ENCODE measurements around the gene KCTD18.

KCTD18 gene

DNA sequence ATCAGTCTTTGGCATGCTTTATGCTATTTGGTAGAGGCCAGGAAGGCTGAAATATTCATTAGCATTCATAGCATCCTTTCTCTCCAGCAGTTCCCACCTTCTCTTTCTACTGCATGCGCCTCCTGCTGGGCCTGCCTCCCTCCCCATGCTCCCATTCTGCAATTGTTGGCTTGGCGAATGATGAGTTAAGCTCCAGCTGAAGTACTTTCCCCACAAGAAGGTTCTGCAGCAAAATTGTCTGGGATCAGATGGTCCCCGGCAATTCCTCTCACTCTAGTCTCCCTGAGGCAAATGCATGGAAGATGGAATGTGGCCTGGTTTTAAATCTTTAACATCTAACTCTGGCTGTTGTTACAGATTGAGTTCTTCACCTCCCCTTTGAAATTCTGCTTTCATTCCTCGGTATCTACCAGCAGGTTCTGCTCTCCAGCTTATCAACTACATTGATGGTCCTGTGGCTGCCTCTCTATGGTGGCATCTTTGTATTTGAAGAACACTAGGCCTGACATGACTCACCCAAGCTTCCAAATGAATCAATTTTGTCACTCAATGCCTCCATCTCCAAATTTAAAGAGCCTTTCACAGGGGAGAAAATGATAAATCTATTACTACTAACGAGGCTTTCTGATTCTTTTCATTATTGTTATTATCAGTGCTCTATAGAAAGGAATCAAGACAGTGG lies 55.9 kb downstream of the KCTD18 start:
- DNase-seq, result no peak

DNA sequence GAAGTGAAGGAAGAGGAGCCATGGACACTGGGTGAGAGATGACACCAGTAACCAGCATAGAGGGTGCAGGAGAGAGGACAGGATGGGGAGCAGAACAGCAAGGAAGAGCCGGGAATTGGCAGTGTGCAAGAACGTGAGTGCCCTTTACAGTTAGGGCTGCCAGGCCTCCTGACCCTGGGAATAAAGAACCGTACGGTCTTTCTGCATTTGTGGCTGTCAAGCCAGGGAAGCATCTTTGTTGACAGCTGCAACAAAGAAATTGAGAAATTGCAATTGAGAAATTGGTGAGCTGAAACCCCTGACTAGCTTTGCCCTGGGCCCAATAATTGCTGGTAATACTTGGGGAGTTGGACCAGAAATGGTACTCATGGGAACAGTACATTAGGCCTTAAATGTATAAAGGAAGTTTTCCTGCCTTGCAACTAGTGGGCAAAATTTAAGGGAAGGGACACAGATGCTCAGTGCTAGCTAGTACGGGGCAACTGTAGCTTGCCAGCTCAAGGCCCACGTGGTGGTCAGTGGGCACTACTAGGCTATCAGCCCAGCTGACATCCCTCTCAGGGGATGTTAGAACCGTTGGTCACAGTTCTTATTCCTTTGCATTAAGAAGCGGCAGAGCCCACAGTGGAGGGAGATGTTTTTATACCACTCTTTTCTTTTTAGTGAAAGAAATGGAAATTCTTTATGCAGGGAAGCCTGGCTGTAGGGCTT lies 56.6 kb downstream of the KCTD18 start:
- no peak for DNase-seq

- no peak for DNase-seq
These were observed 57.5 kb downstream of the KCTD18 start for GRCh38 chr2:200452377-200452776.

DNA sequence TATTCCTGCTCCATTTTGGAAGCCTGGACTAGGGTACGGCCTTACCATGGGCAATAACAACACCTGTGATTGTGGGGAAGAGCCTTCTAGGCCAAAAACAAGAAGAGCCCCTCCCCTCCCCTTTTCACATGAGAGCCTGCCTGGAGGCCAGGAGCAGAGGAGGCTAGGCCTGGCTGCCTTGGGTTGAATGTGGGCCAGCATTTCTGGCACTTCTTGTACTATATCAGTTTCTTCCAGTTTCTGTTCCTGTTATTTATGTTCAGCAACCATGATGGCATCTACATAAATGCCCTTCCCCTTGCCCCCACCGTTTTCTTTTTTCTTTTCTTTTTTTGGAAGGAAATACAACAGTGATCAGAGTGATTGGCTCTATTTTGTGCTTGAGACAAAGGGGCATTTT lies 58.4 kb downstream of the KCTD18 start:
- no peak for DNase-seq

DNA sequence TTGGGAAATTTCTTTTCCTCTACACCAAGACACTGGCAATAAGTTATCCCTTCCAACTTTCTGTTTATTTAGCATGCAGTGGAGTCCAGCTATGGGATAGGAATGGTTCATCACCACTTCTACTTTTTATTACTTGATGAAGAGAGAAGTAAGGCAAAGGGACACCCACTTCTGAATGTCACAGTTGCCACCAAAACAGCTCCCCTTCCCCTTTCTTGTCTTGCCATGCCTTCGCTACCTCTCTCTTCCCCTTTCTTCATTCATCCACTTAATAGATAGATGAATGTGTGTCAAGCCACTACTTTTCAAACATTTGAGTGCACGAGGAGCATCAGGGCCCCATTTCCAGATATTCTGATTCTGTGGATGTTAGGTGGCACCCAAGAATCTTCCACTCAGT lies 59.6 kb downstream of the KCTD18 start:
- no peak for DNase-seq

DNA sequence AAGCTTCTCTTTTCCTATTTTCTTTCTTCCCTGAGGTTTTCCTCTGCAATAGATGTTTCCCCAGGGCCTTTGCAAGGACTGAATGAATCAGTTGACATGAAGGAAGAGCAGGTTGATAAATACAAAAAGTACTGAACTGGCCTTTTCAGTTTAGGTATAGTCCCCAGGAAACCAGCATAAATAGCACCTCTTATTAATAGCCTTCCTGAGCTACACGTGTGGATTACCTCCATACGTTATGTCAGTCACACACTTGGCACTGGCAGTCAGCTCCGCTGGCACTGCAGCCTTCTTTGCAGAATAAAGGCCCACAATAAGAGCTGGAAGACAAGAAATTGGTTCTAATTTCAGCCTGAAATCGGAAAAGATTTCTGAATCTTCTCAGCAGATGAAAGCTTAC lies 60.7 kb downstream of the KCTD18 start:
- DNase-seq, result no peak

DNA sequence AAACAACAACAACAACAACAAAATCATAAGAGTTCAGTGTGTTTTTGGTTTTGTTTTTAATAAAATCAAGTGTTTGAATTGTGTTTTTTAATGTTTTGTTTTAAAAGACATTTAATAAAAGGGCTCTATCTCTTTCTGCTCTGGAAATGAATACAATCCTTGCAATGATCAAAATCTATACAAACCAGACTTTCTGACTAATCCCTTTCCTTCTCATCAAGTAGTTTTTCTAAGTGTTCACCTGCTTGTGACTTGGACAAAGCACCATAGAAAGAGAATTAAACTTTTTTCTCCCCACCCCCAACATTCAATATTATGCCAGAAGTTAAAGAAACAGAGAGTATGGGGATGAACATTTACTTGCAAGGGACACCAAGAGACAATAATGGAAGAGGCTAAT lies 61.4 kb downstream of the KCTD18 start:
- no peak for DNase-seq

DNA sequence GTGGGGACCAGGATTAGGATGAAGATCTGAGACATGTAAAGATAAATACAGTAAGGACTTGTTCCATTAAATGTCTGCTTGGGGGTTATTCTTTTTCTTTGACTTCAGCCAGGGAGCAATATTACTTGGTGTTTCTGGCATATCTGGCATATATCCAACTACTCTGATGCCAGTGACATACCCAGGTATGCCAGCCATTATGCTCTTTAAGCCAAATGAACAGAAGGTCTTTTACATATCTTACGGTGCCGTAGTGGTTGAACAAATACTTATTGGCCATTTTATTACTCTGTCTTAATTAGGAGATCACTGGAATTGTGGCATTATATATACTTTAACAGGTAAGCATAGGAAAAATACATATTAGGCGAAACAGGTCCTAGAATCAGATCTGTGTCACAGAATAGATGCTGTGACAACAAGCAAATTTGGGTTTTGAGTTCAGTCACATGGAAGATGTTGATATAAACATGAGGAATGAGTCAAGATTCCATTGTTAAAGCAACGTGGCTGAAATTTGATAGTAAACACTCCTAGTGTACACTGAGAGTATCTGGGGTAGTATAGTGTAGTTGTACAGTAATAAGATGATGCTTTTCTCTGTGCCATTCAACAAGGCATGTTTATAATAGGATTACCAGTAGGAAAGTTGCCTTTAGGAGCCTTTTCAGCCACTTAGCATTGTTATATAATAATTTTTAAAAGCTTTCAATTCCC lies 62.6 kb downstream of the KCTD18 start:
- no peak for DNase-seq

- DNase-seq, result no peak
These were observed 63.3 kb downstream of the KCTD18 start for GRCh38 chr2:200446612-200447011.

DNA sequence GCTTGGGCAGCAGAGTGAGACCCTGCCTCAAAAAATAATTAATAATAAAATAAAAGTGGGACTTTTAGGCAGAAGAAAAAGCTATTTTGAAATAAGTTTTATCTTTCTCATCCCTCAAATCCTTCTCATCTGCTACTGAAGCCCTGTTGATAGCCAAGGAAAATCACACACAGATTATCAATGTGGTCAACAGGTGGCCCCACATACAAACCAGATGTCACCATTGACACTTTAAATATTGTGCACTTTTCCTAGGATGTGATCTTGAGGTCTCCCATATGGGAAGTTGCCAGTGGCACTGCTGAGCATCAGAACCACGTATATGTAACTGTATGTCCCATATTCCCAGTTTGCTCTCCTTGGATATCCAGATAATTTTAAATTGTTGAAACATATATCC lies 64.6 kb downstream of the KCTD18 start:
- no peak for DNase-seq

- no peak for DNase-seq
These were observed 65.3 kb downstream of the KCTD18 start for GRCh38 chr2:200444530-200444929.

DNA sequence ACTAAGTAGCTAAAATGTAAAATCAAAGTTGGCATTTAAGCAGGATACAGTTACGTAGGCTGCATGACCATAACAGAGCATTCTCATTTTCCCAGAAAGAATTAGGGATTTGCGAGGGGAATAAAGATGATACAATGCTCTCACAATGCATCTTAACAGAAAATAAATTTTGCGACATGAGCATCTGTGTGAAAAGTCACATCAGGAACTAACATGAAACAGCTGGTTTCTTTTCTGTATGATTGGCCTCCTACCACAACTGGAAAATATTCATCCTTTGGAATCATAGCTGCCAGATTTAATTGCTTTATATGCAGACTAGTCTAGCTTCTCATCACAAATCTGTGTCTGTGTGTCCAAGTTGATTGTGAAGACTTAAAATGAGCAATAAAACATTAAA lies 66.0 kb downstream of the KCTD18 start:
- no peak for DNase-seq

GRCh38 chr2:200443376-200443775 lies 66.5 kb downstream of the KCTD18 start:
- no peak for DNase-seq

GRCh38 chr2:200442471-200442870 lies 67.4 kb downstream of the KCTD18 start:
- no peak for DNase-seq

DNA sequence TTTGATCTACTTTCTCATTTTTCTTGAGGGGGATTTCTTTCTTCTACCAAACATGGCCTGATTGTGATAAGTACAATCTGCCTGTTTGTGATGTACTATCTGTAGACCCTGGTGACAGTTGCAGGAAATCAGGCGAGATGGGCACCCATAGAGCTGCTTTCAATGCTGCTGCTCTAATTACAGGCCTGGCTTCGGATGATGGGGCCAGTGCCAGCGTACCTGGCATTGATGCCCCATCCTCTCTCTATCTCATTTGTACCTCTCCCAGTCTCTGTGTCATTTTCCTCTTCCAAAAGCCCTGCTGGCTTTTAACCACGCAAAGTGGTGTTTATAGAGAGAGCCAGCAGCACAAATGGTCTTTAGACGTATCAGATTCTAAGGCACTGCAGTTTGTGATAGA lies 69.9 kb downstream of the KCTD18 start:
- DNase-seq, result no peak
